Stimulated activated CD8-positive, alpha-beta memory T cell treated with anti-CD3 and anti-CD28 coated beads, Interleukin-12 subunit alpha, Interleukin-12 subunit beta, amount 100 ng/mL, for 4 hours (primary cell): ENCODE data around the gene NAPA.
A peak's percentile ranks its signal among the peaks of the same experiment; 100 is the strongest.

Experiments
- DNase-seq: peaks from one replicate; pipeline ENCODE4 v3.0.0-alpha.2; 2020; ENCODE audit warnings: low read depth

Gene NAPA

DNA sequence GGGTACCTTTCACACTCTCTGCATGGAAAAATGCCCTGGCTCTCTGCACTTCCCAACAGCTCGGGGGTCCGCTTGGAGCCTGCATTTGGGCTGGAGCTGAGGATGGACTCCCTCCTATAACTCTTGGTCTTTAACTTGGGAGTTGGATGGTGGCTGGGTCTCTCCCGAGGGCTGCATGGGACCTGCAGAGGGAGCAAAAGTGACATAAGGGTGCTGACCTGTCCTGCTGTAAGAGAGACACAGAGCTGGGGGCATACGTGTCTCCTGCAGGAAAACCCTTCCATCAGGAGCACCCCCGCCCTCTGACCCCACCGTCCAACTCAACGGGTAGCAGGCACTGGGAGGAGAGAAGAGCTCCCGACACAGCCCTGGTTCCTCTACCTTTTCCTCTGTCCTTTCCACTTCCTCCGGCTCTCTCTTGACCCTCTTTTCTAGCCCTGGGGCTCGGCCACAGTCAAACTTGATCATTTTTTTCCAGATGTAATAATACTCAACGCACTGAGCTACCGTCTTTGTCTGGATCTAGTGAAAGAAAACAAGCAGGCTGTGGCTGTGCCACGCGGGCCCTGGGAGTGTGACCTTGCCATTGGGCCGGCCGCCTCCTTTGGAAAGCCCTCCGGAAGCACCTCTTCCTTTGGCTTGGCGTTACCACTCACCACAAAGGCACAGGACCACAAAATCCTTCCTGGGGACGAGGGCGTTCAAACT is 6.8 kb upstream of the NAPA start:
- DNase-seq: no peak

DNA sequence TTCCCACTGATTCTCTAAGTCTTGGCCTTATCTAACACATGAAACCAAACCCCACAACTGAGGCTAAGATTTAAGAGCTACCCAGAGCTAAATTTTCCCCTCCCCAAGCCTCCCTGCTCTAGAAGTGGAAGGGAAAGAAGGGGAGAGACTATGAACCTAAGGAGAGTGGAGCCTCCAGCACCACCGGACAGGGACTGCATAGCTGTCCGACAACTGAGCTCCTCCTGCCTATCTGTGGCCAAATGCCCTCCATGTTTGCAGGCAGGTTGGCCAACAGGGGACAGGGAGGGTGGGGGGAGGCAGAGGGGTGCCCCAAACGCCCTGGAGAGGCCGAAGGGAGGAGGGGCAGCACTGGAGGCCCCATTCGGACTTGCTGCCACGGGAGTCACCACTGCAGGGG is 6.0 kb upstream of the NAPA start:
- DNase-seq: no peak

DNA sequence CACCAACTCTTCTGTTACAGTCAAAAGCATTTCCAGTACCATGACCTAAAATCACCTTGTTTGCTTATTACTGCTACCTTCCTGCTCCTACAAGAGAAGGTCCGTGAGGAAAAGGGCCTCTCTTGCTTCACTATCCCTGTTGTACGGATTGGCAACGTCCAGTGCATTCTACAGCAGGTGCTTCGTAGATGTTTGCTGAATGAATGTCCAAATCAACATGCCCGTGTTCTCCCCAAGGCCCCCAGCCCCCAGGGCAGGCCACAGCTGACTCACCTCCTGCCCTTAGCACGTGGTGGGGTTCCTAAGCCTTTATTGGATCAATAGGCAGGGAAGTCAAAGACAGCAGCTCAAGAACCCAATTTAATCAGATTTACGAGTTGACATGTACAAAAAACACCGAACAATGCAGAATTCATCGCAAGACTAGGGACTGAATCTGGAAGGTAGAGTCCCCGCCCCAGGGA is 5.5 kb upstream of the NAPA start:
- DNase-seq: no peak

DNA sequence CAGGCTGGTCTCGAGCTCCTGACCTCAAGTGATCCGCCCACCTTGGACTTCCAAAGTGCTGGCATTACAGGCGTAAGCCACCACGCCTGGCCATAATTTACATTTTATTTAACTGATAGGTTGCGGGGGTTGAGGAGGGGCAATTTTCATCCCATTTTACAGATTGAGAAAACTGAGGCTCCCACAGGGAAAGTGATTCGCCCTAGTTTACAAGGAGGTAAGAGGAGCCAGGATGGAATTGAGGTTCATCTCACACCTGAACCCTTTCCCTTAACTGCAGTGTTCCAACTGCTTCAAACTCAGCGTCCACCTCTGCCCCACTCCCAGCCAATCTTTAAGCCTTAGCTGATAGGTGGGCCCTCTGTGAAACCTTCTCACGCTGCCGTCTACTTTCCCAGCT is 4.0 kb upstream of the NAPA start:
- DNase-seq: no peak

DNA sequence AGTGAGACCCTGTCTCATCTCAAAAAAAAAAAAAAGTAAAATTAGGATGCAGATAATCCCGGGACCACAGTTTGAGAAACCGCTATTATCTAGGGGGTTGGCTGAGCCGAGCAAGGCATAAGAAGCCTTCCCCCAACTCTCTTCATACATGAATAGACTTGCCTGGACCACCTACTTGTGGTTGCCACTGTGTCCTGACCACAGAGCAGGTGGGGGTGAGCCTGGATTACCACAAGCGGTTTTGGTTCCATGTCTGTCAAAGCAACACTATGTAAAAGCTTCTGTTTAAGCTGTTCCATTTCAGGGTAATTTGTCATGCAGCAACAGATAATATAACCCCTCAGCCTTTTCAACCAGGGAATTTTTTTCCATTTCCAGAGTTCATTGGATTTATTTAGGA is 3.3 kb upstream of the NAPA start:
- DNase-seq: peak; percentile 58

DNA sequence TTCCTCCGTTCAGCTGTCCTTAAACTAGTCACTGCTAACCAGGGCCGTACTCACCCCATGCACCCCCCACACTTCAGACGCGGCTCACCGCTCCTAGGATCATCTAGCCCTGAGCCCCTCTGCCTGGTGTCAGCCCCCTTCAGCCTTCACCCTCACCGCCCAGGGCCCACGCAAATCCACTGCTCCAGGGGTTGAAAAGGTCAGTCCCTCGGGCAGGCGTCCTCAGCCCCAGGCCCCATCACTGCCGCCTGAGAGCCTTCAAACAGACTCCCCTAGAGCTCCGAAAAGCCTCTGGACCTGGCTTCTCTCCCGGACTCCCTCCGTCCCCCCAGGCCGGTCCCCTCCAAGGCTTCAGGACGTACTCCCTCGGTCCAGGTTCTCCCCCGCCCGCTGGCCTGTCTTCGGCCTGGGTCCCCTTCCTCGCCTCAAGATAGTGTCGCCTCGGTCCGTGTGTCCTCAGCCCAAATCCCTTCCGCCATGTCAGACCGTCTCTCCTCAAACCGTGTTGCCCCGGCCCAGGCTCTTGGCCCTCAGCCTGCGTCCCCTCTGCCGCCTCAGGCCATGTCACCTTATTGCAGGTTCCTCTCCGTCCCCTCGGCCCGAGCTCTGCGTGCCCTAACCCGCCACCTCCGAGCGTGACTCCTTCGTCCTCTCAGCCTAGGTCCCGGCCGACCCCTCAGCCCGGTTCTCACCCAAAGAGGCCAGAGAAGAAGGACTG is 553 bp downstream of the NAPA start:
- DNase-seq: no peak

GRCh38 chr19:47512948-47513319 is 1.9 kb downstream of the NAPA start:
- no peak for DNase-seq

DNA sequence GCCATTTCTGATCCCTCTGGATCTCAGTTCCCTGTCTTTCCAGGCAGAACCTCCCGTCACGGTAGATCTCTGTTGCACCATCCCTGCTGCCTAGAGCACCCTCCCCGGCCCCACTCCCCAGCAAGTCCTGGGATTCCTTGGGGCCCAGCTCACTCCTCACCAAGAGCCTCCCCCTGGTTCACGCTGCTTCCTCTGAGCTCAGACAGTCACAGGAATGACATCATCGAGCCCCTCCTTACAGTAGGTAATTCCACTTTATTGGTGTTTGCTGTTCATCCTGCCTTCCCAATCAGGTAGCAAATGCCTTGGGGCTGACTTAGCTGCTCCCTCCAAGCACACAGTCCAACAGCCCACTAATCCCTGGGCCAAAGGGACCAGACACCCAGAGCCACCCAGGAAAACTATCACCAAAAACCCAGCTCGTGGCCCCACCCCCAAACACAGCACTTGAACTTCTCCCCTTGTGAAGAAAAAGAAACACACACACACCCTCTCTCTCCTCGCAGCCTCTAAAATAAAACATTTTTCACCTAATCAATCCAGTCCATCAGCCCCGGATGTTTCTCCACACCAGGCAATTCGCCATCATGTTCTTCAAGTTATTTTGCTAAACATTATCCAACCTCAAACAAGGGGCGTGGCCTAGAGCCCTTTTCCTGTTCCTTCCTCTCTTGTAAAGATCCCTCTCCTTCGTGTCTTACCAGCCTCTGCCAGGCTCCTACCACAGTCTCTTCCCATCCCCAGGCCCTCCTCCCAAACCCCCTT is 2.5 kb downstream of the NAPA start:
- no peak for DNase-seq

DNA sequence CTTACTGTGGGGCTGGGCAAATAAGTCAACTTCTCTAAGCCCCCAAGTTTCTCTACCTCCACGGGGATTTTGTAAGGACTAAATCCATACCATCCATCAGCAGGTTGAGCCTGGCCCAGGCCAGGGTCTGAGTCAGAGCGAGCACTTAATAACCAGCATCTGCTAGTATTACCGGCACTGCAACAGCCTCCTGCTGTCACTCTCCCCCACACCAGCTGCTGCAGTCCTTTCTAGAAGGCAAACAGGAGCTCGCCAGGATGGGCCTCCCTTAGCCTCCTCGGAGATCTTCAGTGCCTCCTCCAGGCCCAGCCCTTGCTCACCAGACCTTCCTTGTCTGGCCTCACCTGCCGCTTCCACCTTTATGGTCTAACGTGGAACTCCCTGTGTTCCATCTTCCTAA is 3.2 kb downstream of the NAPA start:
- DNase-seq: no peak

GRCh38 chr19:47511128-47511517 is 3.7 kb downstream of the NAPA start:
- DNase-seq: no peak

GRCh38 chr19:47510516-47511127 is 4.2 kb downstream of the NAPA start:
- no peak for DNase-seq

DNA sequence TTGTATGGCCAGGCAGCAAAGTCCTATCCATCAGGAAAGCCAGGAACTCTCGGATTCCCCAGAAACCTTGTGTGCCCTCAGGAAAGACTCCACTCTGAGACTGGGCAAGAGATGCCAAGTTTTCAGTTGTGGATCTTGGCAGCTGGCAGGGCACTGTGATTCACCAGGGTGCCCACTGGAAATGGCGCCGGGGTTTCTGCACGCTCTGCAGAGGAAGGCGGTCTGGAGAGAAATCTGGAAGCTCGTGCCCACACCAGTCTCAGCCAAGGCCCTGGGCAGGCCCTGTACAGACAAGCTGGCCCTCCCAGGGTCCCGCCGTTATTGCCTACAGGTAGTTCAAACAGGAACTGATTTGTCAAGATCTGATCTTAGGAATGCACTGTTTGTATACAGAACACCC is 4.9 kb downstream of the NAPA start:
- no peak for DNase-seq

- no peak for DNase-seq
Measured at GRCh38 chr19:47509170-47509847, 5.6 kb downstream of the NAPA start.

GRCh38 chr19:47508721-47509120 is 6.1 kb downstream of the NAPA start:
- no peak for DNase-seq

GRCh38 chr19:47507924-47508553 is 6.8 kb downstream of the NAPA start:
- no peak for DNase-seq

DNA sequence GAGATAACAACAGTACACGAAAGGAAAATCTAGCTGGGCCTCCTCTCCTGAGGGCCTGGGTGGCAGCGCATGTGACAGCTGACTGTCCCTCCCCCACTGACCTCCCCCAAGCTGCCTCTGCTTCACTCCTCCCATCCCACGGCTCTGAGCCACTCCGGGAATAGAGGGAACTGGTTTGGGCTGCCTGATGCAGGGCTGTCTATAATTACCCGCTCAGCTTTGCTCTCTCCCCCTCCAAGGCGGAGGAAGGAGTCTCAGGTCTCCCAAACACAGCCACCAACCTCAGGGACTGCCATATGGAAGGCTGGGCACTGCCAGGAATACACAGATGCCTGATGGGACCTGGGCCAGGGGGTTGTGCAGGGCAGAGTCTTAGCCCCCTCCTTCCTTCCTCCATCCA is 7.9 kb downstream of the NAPA start:
- DNase-seq: no peak

DNA sequence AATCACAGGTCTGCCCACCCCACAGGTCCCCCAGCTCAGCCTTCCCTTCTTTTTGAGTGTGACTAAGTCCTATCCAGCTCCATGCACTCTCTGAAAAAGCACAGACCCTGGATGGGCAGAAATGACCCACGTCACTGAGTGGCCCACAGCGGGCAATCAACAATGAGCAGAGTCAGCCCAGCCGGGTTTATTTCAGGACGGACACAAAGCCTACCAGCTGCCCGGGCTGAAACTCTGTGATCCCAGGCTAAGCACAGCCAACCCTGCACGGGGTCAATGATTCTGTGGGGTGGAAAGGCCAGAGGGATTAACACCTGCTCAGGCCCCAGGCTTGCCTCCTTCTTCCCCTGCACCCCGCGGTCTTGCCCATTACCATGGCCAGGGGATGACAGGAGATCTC is 8.4 kb downstream of the NAPA start:
- no peak for DNase-seq

GRCh38 chr19:47505506-47505905 is 9.4 kb downstream of the NAPA start:
- DNase-seq: no peak

GRCh38 chr19:47503826-47504150 is 11.1 kb downstream of the NAPA start:
- DNase-seq: no peak

- no peak for DNase-seq
Measured at GRCh38 chr19:47503130-47503825, 11.6 kb downstream of the NAPA start.
